Activated gamma-delta T cell treated with Interleukin-2 at 50 U/mL for 16 hours (primary cell): ENCODE measurements around the gene ATP1A1.

Source experiments
- DNase-seq: peaks from one replicate; pipeline ENCODE4 v3.0.0-alpha.2; 2020

Gene ATP1A1

DNA sequence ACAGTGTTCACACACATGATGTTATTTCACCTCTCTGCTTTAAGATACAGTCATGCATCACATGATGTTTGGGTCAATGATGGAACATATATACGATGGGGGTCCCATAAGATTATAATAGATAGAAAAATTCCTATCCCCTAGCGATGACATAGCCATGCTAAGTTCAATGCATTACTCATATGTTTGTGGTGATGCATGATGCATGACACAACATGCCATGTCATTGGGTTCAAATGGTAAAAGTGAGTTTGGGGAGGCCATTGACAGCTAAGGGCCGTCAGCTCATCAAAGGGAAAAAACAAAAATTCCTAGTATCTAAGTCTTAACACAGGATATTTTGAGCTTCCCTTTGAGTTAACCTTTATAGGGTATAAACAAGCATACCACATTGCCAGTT lies 73.6 kb downstream of the ATP1A1 start:
- no peak for DNase-seq

DNA sequence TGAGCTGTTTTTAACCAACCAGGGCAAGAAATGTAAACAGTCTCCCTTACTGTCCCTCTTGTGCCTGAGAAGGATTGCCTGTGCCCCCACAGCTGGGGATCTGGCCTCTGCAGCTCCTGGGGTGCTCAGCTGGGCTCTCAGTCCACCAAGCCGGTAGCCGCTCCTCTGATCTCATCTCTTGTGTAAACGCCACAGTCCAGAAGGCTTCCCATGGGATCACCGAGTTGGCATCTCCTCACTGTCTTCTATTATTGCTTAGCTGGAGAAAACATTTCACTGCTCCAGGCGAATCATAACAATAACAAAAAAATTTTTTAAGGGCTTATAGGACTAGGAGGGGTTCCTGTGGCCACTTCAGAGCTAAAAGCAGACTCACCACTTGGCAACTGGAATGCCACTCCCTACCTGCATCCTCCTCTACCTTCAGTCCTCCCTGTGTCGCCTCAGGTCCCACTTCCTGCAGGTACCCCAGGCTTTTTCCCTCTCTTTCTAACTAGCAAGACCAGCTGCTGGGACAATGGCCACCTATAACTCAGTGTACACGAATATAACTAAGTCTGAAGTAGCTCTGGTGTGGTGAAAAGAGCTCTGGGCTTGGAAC lies 75.8 kb downstream of the ATP1A1 start:
- no peak for DNase-seq

DNA sequence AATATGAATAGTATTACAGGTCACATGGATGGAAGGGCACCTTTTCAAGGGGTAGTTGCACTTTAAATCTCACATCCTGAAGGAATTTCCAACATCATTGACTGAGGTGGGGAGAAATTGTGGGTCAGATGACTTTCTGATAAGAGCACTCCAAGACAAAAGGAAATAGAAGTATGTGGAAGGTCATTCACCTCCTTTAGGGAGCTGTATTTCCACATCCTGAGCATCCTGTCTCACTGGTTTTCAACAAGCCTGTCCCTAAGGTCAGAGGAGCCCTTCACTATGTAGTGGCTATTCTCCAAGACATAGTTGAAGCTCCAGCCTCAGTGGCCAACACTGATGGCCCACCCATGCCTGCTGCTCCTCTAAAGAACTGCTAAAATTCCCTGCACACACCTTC lies 76.5 kb downstream of the ATP1A1 start:
- DNase-seq = no peak

DNA sequence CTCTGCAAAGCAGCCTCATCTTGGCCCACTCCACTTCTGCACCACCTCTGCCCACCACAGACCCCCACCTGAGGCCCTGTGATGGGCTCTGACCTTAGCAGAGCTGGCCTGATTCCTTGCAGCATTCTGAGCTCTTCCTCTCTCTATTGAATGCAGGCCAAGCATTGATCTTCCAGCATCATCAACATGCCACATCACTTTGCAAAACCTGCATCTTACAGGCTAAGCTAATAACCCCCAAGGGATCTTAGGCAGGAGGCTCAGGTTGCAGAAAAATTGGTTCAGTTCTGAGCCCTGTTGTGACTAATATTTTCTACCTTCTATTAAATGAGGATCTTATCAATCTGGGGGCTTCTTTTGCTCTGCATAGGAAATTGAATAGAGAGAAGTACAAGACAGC lies 78.7 kb downstream of the ATP1A1 start:
- DNase-seq = no peak

DNA sequence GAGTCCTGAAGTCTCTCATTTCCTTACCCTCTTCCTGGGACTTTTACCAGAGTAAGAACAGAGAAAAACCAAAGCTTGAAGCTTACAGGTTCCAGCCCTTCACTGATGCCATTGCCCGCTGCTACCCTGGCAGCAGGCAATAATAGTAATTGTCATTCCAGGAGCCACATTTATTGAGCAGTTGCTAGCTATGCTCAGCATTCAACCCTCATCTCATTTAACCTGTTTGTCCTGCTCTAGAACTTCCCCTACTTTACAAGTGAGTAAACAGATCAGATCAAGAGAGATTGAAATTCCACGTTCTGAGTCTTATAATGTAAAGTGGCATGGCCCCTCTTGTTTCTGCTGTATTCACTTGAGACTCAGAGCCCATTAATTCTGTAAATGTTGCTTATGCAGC lies 80.4 kb downstream of the ATP1A1 start:
- no peak for DNase-seq

DNA sequence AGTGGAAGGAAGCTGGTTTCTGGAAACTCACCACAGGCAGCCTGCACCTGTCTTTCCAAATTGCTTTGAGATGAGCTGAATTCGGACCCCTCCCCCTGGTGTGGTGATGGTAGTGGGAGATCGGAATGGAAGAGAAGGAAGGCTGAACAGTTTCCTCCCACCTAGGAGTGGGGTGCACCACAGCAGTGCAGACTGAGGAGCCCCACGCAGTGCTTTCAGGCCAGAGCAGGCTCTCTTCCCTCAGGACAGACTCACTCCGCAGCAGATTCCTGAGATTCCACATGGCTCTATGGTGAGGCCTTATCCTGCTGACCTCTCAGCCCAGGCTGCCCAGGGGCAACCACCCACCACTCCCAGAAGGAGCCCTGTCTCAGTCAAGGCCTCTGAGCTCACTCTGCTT lies 80.9 kb downstream of the ATP1A1 start:
- DNase-seq = no peak
